IPS DF 6.9 (cell line): ENCODE results near the gene CPLANE1.

Experiments used
- DNase-seq: peaks from one replicate; pipeline ENCODE4 v3.0.0-alpha.2; 2013; ENCODE audit warnings: low read depth, low spot score
- H3K27ac ChIP-seq: one replicate; pipeline ENCODE4 v1.5.1; 2013; ENCODE audit warnings: low read length, control low read depth
- H3K27me3 ChIP-seq: 2 replicates; pipeline ENCODE4 v1.6.1; 2013; ENCODE audit warnings: mild to moderate bottlenecking, low read length; ENCODE audit not compliant: control insufficient read depth, insufficient read depth
- H3K36me3 ChIP-seq: 2 replicates; pipeline ENCODE4 v1.6.1; 2013; ENCODE audit warnings: low read length; ENCODE audit not compliant: control insufficient read depth, insufficient read depth
- H3K4me1 ChIP-seq: 2 replicates; pipeline ENCODE4 v1.6.1; 2013; ENCODE audit warnings: low read length; ENCODE audit not compliant: control insufficient read depth, insufficient read depth
- H3K4me3 ChIP-seq: 2 replicates; pipeline ENCODE4 v1.5.1; 2013; ENCODE audit warnings: mild to moderate bottlenecking, low read length
- H3K9me3 ChIP-seq: 2 replicates; pipeline ENCODE4 v1.6.1; 2013; ENCODE audit warnings: low read length, inconsistent platforms; ENCODE audit not compliant: control insufficient read depth, insufficient read depth
- WGBS: extraction: QIAGEN DNeasy Blood & Tissue Kit; methylation state at CpG from one replicate; pipeline ENCODE4 v1.1.7; 2013; ENCODE audit warnings: mixed read lengths, missing lambda C conversion rate; ENCODE audit not compliant: insufficient read length, insufficient coverage; 5-methylcytosine and 5-hydroxymethylcytosine counted together

CPLANE1 gene

GRCh38 chr5:37211661-37212060 is 37.5 kb downstream of the CPLANE1 start:
- no peak for DNase-seq
- H3K27me3 ChIP-seq: no peaks in the 10 kb centered on the region
- no CpG with 5 or more reads among the region's 10 CpGs for WGBS
- H3K36me3 ChIP-seq: no peaks in the 10 kb centered on the region
- H3K27ac ChIP-seq: no peak overlapping the region
- H3K9me3 ChIP-seq: no peaks in the 10 kb centered on the region
- no peak overlapping the region for H3K4me3 ChIP-seq
- no peaks in the 10 kb centered on the region for H3K4me1 ChIP-seq

GRCh38 chr5:37208883-37209797 is 40.0 kb downstream of the CPLANE1 start:
- DNase-seq: no peak
- H3K36me3 ChIP-seq: no peaks in the 10 kb centered on the region
- H3K4me3 ChIP-seq: no peak overlapping the region
- no CpG with 5 or more reads among the region's 32 CpGs for WGBS
- H3K4me1 ChIP-seq: no peaks in the 10 kb centered on the region
- no peaks in the 10 kb centered on the region for H3K9me3 ChIP-seq
- H3K27me3 ChIP-seq: no peaks in the 10 kb centered on the region
- no peak overlapping the region for H3K27ac ChIP-seq

GRCh38 chr5:37207802-37208201 is 41.4 kb downstream of the CPLANE1 start:
- no peaks in the 10 kb centered on the region for H3K27me3 ChIP-seq
- no CpG with 5 or more reads among the region's 3 CpGs for WGBS

GRCh38 chr5:37206736-37207135 is 42.4 kb downstream of the CPLANE1 start:
- H3K27me3 ChIP-seq: no peaks in the 10 kb centered on the region
- no peaks in the 10 kb centered on the region for H3K9me3 ChIP-seq
- no peaks in the 10 kb centered on the region for H3K36me3 ChIP-seq
- no peak overlapping the region for H3K4me3 ChIP-seq
- DNase-seq: no peak
- no peaks in the 10 kb centered on the region for H3K4me1 ChIP-seq
- WGBS: no CpG with 5 or more reads among the region's 2 CpGs
- H3K27ac ChIP-seq: no peak overlapping the region

More at GRCh38 chr5:37207802-37208201, 41.4 kb downstream of the CPLANE1 start:
- Histone ChIP-seq H3K9me3 (no peaks in the 10 kb centered on the region), H3K4me3 (no peak overlapping the region), H3K36me3 (no peaks in the 10 kb centered on the region), H3K27ac (no peak overlapping the region), H3K4me1 (no peaks in the 10 kb centered on the region)
- DNase-seq: no peak

GRCh38 chr5:37198842-37199241 is 50.3 kb downstream of the CPLANE1 start:
- Histone ChIP-seq H3K27ac (no peak overlapping the region), H3K4me3 (no peak overlapping the region), H3K4me1 (no peaks in the 10 kb centered on the region), H3K27me3 (no peaks in the 10 kb centered on the region), H3K9me3 (no peaks in the 10 kb centered on the region), H3K36me3 (no peaks in the 10 kb centered on the region)
- no CpG with 5 or more reads among the region's 2 CpGs for WGBS
- no peak for DNase-seq

GRCh38 chr5:37198061-37198460 is 51.1 kb downstream of the CPLANE1 start:
- WGBS: no CpG with 5 or more reads among the region's 3 CpGs
- Histone ChIP-seq H3K36me3 (no peaks in the 10 kb centered on the region), H3K4me1 (no peaks in the 10 kb centered on the region), H3K27ac (no peak overlapping the region), H3K27me3 (no peaks in the 10 kb centered on the region), H3K9me3 (no peaks in the 10 kb centered on the region), H3K4me3 (no peak overlapping the region)
- no peak for DNase-seq

- no CpG with 5 or more reads among the region's 3 CpGs for WGBS
- H3K27me3 ChIP-seq: no peaks in the 10 kb centered on the region
- H3K4me3 ChIP-seq: no peak overlapping the region
- H3K36me3 ChIP-seq: no peaks in the 10 kb centered on the region
- H3K9me3 ChIP-seq: no peaks in the 10 kb centered on the region
- no peak overlapping the region for H3K27ac ChIP-seq
- H3K4me1 ChIP-seq: no peaks in the 10 kb centered on the region
- no peak for DNase-seq
Observed at GRCh38 chr5:37197340-37198050, 51.7 kb downstream of the CPLANE1 start.

- DNase-seq: no peak
- no peak overlapping the region for H3K4me3 ChIP-seq
- no CpG with 5 or more reads among the region's 2 CpGs for WGBS
- H3K9me3 ChIP-seq: no peaks in the 10 kb centered on the region
- H3K27me3 ChIP-seq: no peaks in the 10 kb centered on the region
- no peak overlapping the region for H3K27ac ChIP-seq
- H3K36me3 ChIP-seq: no peaks in the 10 kb centered on the region
- no peaks in the 10 kb centered on the region for H3K4me1 ChIP-seq
Observed at GRCh38 chr5:37190592-37190991, 58.6 kb downstream of the CPLANE1 start.

- no peaks in the 10 kb centered on the region for H3K9me3 ChIP-seq
- H3K4me1 ChIP-seq: no peaks in the 10 kb centered on the region
- no peak for DNase-seq
- no peaks in the 10 kb centered on the region for H3K36me3 ChIP-seq
- no peaks in the 10 kb centered on the region for H3K27me3 ChIP-seq
- no CpG with 5 or more reads among the region's 4 CpGs for WGBS
- no peak overlapping the region for H3K4me3 ChIP-seq
- H3K27ac ChIP-seq: no peak overlapping the region
Observed at GRCh38 chr5:37189355-37189754, 59.8 kb downstream of the CPLANE1 start.

- H3K27ac ChIP-seq: no peak overlapping the region
Observed at GRCh38 chr5:37187465-37187977, 61.7 kb downstream of the CPLANE1 start.

More at GRCh38 chr5:37187465-37187977, 61.7 kb downstream of the CPLANE1 start:
- no peak for DNase-seq
- Histone ChIP-seq H3K36me3 (no peaks in the 10 kb centered on the region), H3K4me1 (no peaks in the 10 kb centered on the region), H3K27me3 (no peaks in the 10 kb centered on the region), H3K4me3 (no peak overlapping the region), H3K9me3 (no peaks in the 10 kb centered on the region)
- WGBS: 100% methylated on average over 1 of the region's 3 CpGs
